Hepatocyte (in vitro differentiated cells): ENCODE data around the gene NUDT21. TPM values are rescaled to one million over a fixed set of nuclear protein-coding genes. Genes with fewer than 3 reads are reported as not detected.
A peak's percentile ranks its signal among the peaks of the same experiment; 100 is the strongest.

ENCODE experiments used
- DNase-seq: peaks from one replicate; pipeline ENCODE4 v3.0.0-alpha.2; 2016; ENCODE audit warnings: low spot score
- H2AFZ ChIP-seq: fragments of 200-600 bp; sonication (generic); 2 replicates; pipeline ENCODE4 v1.6.0; 2016; ENCODE audit warnings: antibody characterized with exemption, mild to moderate bottlenecking
- H3K27ac ChIP-seq: fragments of 200-600 bp; sonication (generic); 2 replicates; pipeline ENCODE4 v1.5.1; 2016; ENCODE audit warnings: mild to moderate bottlenecking
- H3K27me3 ChIP-seq: fragments of 200-600 bp; sonication (generic); 2 replicates; pipeline ENCODE4 v1.6.1; 2016
- H3K36me3 ChIP-seq: fragments of 200-600 bp; sonication (generic); replicated peaks from 2 replicates; pipeline ENCODE4 v1.5.1; 2016; ENCODE audit warnings: low read depth; ENCODE audit not compliant: insufficient read depth
- H3K4me1 ChIP-seq: fragments of 200-600 bp; sonication (generic); 2 replicates; pipeline ENCODE4 v1.5.1; 2016; ENCODE audit warnings: mild to moderate bottlenecking, moderate library complexity; ENCODE audit not compliant: insufficient read depth
- H3K4me2 ChIP-seq: fragments of 200-600 bp; sonication (generic); 2 replicates; pipeline ENCODE4 v1.6.0; 2016
- H3K4me3 ChIP-seq: fragments of 200-600 bp; sonication (generic); 2 replicates; pipeline ENCODE4 v1.5.1; 2016; ENCODE audit warnings: mild to moderate bottlenecking
- H3K79me2 ChIP-seq: fragments of 200-600 bp; sonication (generic); 2 replicates; pipeline ENCODE4 v1.6.0; 2017; ENCODE audit warnings: mild to moderate bottlenecking
- H3K9me2 ChIP-seq: fragments of 200-600 bp; sonication (generic); replicated peaks from 2 replicates; pipeline ENCODE4 v1.6.0; 2017; ENCODE audit warnings: mild to moderate bottlenecking; ENCODE audit not compliant: insufficient read depth
- H3K9me3 ChIP-seq: fragments of 200-600 bp; sonication (generic); 2 replicates; pipeline ENCODE4 v1.5.1; 2016; ENCODE audit warnings: low read depth, mild to moderate bottlenecking
- H4K20me1 ChIP-seq: fragments of 200-600 bp; sonication (generic); 2 replicates; pipeline ENCODE4 v1.6.0; 2016; ENCODE audit warnings: mild to moderate bottlenecking; ENCODE audit not compliant: insufficient read depth, poor library complexity, severe bottlenecking
- CTCF ChIP-seq: fragments of 200-600 bp; sonication (generic); IDR thresholded peaks from 2 replicates; pipeline ENCODE4 v1.5.1; 2016; ENCODE audit warnings: antibody characterized with exemption, mild to moderate bottlenecking; ENCODE audit not compliant: poor library complexity
- EZH2 ChIP-seq: fragments of 200-600 bp; sonication (generic); IDR thresholded peaks from 2 replicates; pipeline ENCODE4 v1.6.1; 2016; ENCODE audit warnings: antibody characterized with exemption, mild to moderate bottlenecking, borderline replicate concordance
- EZH2phosphoT487 ChIP-seq: fragments of 200-600 bp; sonication (generic); IDR thresholded peaks from one replicate; pipeline ENCODE4 v1.6.1; 2018; ENCODE audit warnings: antibody characterized with exemption, mild to moderate bottlenecking, low read depth, moderate library complexity; ENCODE audit not compliant: unreplicated experiment, severe bottlenecking
- WGBS: methylation state at CpG from one replicate; pipeline ENCODE4 v1.1.6; 2016; ENCODE audit warnings: low lambda C conversion rate; ENCODE audit errors: missing lambda C conversion rate; 5-methylcytosine and 5-hydroxymethylcytosine counted together
- polyA plus RNA-seq: library from polyadenylated mRNA; unstranded; fragments of >200 nt; fragmentation: Nextera tagmentation; extraction: Ambion mirVana; gene quantifications from 2 replicates; pipeline ENCODE4 v1.2.1, GENCODE V29; 2016
- total RNA-seq: library from RNA; depleted of rRNA; stranded (reverse); fragments of >200 nt; gene quantifications from 2 replicates; pipeline ENCODE4 v1.2.3, GENCODE V29; 2014

Gene NUDT21
- total and polyA plus RNA-seq, 2 experiments from 2014 or later: 44.7 to 76.6 TPM

GRCh38 chr16:56460101-56460500, 9.0 kb upstream of the NUDT21 start:
- H3K79me2 ChIP-seq: no peaks in the 10 kb centered on the region
- H3K4me3 ChIP-seq: no peak overlapping the region
- no peaks in the 10 kb centered on the region for H3K27me3 ChIP-seq
- H3K4me2 ChIP-seq: no peak overlapping the region
- no peak overlapping the region for H3K27ac ChIP-seq
- no peak for DNase-seq
- H3K4me1 ChIP-seq: no peaks in the 10 kb centered on the region
- H3K9me3 ChIP-seq: no peaks in the 10 kb centered on the region
- no peak overlapping the region for H2AFZ ChIP-seq
- H3K9me2 ChIP-seq: no peaks in the 10 kb centered on the region
- H4K20me1 ChIP-seq: no peaks in the 10 kb centered on the region
- TF ChIP-seq EZH2phosphoT487: no peak
- no peak for TF ChIP-seq CTCF
- TF ChIP-seq EZH2: no peak
- no peaks in the 10 kb centered on the region for H3K36me3 ChIP-seq
- 84% methylated on average over 2 of the region's 2 CpGs for WGBS

- Histone ChIP-seq H3K9me3 (no peaks in the 10 kb centered on the region), H3K4me2 (no peak overlapping the region), H3K36me3 (no peaks in the 10 kb centered on the region), H3K27ac (no peak overlapping the region), H3K4me3 (no peak overlapping the region), H4K20me1 (no peaks in the 10 kb centered on the region), H3K79me2 (peaks cover 19% of the 10 kb centered on the region), H3K4me1 (no peaks in the 10 kb centered on the region), H2AFZ (no peak overlapping the region), H3K27me3 (no peaks in the 10 kb centered on the region), H3K9me2 (no peaks in the 10 kb centered on the region)
- WGBS: 98% methylated on average over 6 of the region's 6 CpGs
- no peak for DNase-seq
- TF ChIP-seq EZH2: no peak
- no peak for TF ChIP-seq EZH2phosphoT487
Measured at GRCh38 chr16:56457927-56458470, 6.9 kb upstream of the NUDT21 start.

GRCh38 chr16:56451753-56452689, 889 bp upstream of the NUDT21 start:
- WGBS: 9% methylated on average over 31 of the region's 31 CpGs
- Histone ChIP-seq H3K9me3 (no peaks in the 10 kb centered on the region), H3K4me1 (peaks cover 26% of the 10 kb centered on the region)

More at GRCh38 chr16:56451753-56452689, 889 bp upstream of the NUDT21 start:
- Histone ChIP-seq H3K4me3 (peak overlapping the region; percentile 27), H3K27me3 (no peaks in the 10 kb centered on the region), H3K4me2 (peak overlapping the region; percentile 89), H4K20me1 (peaks cover 17% of the 10 kb centered on the region), H2AFZ (peak overlapping the region; percentile 58), H3K9me2 (no peaks in the 10 kb centered on the region), H3K27ac (peak overlapping the region; percentile 84), H3K79me2 (peaks cover 66% of the 10 kb centered on the region), H3K36me3 (no peaks in the 10 kb centered on the region)
- no peak for TF ChIP-seq CTCF
- no peak for TF ChIP-seq EZH2phosphoT487
- no peak for TF ChIP-seq EZH2
- DNase-seq: peak; percentile 68
